Suprapubic skin (tissue), 4 donors: Measurements from ENCODE around the gene SMARCE1. TPM values are rescaled to one million over a fixed set of nuclear protein-coding genes. Genes with fewer than 3 reads are reported as not detected.
A peak's percentile ranks its signal among the peaks of the same experiment; 100 is the strongest.

Source experiments
- DNase-seq, 2 donors: peaks; one replicate each; pipeline ENCODE4 v3.0.0-alpha.2; 2019; ENCODE audit warnings: low spot score in 2 of 2
- H3K27ac ChIP-seq: fragments of 200-600 bp; sonication (generic); one replicate; pipeline ENCODE4 v1.5.1; 2019
- H3K27me3 ChIP-seq: fragments of 200-600 bp; sonication (generic); one replicate; pipeline ENCODE4 v1.5.1; 2019
- H3K36me3 ChIP-seq: fragments of 200-600 bp; sonication (generic); one replicate; pipeline ENCODE4 v1.5.1; 2019
- H3K4me1 ChIP-seq: fragments of 200-600 bp; sonication (generic); one replicate; pipeline ENCODE4 v1.5.1; 2019
- H3K4me3 ChIP-seq: fragments of 200-600 bp; sonication (generic); one replicate; pipeline ENCODE4 v1.5.1; 2019; ENCODE audit warnings: mild to moderate bottlenecking
- H3K9me3 ChIP-seq: fragments of 200-600 bp; sonication (generic); one replicate; pipeline ENCODE4 v1.5.1; 2019
- CTCF ChIP-seq, 2 donors: fragments of 200-600 bp in 1 of 2; fragments of 450-650 bp in 1 of 2; sonication (generic) in 1 of 2; IDR thresholded peaks; one replicate each; pipeline ENCODE4 v1.5.1; 2016 to 2019; ENCODE audit warnings: antibody characterized with exemption in 2 of 2, mild to moderate bottlenecking in 1 of 2, moderate library complexity in 1 of 2
- EP300 ChIP-seq: sonication (generic); formaldehyde crosslinking; IDR thresholded peaks from one replicate; pipeline ENCODE4 v1.6.1; 2017; ENCODE audit warnings: antibody characterized with exemption
- POLR2A ChIP-seq, 2 donors: fragments of 450-650 bp; IDR thresholded peaks; one replicate each; pipeline ENCODE4 v1.6.1; 2017; ENCODE audit warnings: antibody characterized with exemption in 2 of 2, mild to moderate bottlenecking in 2 of 2, moderate library complexity in 2 of 2
- POLR2AphosphoS5 ChIP-seq, 3 donors: sonication (generic); formaldehyde crosslinking; IDR thresholded peaks; one replicate each; pipeline ENCODE4 v1.6.1; 2017; ENCODE audit warnings: antibody characterized with exemption in 3 of 3
- WGBS: methylation state at CpG from one replicate; pipeline ENCODE4 v1.1.5; 2018; 5-methylcytosine and 5-hydroxymethylcytosine counted together
- total RNA-seq, 4 donors: library from RNA; depleted of rRNA; stranded (reverse); fragments of >200 nt; gene quantifications; one replicate each; pipeline ENCODE4 v1.1.0, GENCODE V29; 2016

SMARCE1 gene
- total RNA-seq, 4 donors from 2014 or later = 65.5 to 104 (median 75.9) TPM

GRCh38 chr17:40659911-40660310, 12.3 kb upstream of the SMARCE1 start:
- Histone ChIP-seq H3K27me3 (no peaks in the 10 kb centered on the region), H3K36me3 (no peaks in the 10 kb centered on the region), H3K27ac (no peak overlapping the region), H3K9me3 (no peaks in the 10 kb centered on the region), H3K4me3 (no peak overlapping the region), H3K4me1 (peaks cover 2% of the 10 kb centered on the region)
- TF ChIP-seq POLR2A (IDR thresholded peaks at IDR 0.05) (no peak), EP300 (no peak), POLR2AphosphoS5 (IDR thresholded peaks at IDR 0.05) (no peak), CTCF (IDR thresholded peaks at IDR 0.05) (no peak)
- WGBS = 78% methylated on average over 7 of the region's 7 CpGs
- DNase-seq = no peak

DNA sequence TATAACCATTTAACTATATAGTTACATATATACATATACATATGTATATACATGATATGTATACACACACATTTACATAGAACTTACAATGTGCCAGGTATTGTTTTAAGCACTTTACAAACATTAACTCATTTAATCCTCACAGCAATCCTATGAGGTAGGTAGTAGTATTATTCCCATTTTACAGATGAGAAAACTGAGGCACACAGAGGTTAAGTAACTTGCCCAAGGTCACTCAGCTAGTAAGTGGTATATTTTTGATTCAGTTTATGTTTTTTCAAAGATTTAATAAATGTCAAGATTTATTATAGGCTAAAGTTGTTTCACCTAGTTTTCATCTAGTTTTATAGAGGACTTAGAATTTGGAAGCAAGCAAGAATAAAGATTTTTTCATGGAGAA, 10.8 kb upstream of the SMARCE1 start:
- DNase-seq = no peak
- no peak overlapping the region for H3K27ac ChIP-seq
- no peaks in the 10 kb centered on the region for H3K9me3 ChIP-seq
- no peaks in the 10 kb centered on the region for H3K36me3 ChIP-seq
- TF ChIP-seq POLR2A (IDR thresholded peaks at IDR 0.05) = no peak
- H3K4me3 ChIP-seq = no peak overlapping the region
- no peaks in the 10 kb centered on the region for H3K27me3 ChIP-seq
- H3K4me1 ChIP-seq = no peaks in the 10 kb centered on the region

- Histone ChIP-seq H3K27me3 (no peaks in the 10 kb centered on the region), H3K4me1 (peaks cover 11% of the 10 kb centered on the region), H3K27ac (no peak overlapping the region), H3K36me3 (no peaks in the 10 kb centered on the region), H3K4me3 (no peak overlapping the region), H3K9me3 (no peaks in the 10 kb centered on the region)
- 75% methylated on average over 5 of the region's 5 CpGs for WGBS
- TF ChIP-seq EP300 = no peak
- TF ChIP-seq POLR2A (IDR thresholded peaks at IDR 0.05) = no peak
- TF ChIP-seq CTCF (IDR thresholded peaks at IDR 0.05) = no peak
- no peak for TF ChIP-seq POLR2AphosphoS5 (IDR thresholded peaks at IDR 0.05)
- no peak for DNase-seq
These were observed 4.3 kb upstream of the SMARCE1 start for GRCh38 chr17:40651939-40652338.

DNA sequence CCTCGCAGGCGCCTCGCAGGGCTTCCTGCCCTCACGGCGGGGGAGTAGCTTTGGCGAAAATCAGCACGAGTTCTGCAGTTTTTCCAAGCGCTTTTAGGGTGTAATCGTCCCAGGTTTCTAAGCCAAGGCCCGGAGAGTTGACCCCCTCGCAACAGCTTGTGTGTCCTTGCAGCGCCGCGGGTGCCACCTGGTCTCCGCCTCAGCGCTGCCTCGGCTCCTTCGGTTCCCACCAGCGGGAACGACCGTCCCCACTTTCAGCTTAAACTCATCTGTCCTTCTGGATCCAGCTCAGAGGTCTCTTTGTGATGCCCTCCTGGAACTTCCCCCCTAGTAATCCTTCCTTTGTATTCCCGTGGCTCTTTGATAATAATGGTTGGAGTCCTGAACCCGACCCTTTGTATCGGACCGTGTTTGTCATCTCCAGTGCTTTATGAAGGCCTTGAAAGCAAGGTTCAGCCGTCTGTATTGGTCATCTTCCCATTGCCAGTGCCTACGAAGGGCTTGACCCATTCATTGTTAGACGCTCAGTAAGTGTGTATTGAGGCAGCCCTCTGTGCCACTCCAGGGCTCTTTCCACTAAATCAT, 858 bp upstream of the SMARCE1 start:
- Histone ChIP-seq H3K4me1 (peaks cover 43% of the 10 kb centered on the region), H3K36me3 (peaks cover 11% of the 10 kb centered on the region), H3K4me3 (peak overlapping the region; percentile 67), H3K27ac (peak overlapping the region; percentile 99), H3K9me3 (no peaks in the 10 kb centered on the region), H3K27me3 (no peaks in the 10 kb centered on the region)
- 4% methylated on average over 28 of the region's 28 CpGs for WGBS
- DNase-seq = peak in 1 of 2 donors; percentile 67
- TF ChIP-seq EP300 (no peak), POLR2AphosphoS5 (IDR thresholded peaks at IDR 0.05) (no peak), POLR2A (IDR thresholded peaks at IDR 0.05) (no peak), CTCF (IDR thresholded peaks at IDR 0.05) (no peak)

DNA sequence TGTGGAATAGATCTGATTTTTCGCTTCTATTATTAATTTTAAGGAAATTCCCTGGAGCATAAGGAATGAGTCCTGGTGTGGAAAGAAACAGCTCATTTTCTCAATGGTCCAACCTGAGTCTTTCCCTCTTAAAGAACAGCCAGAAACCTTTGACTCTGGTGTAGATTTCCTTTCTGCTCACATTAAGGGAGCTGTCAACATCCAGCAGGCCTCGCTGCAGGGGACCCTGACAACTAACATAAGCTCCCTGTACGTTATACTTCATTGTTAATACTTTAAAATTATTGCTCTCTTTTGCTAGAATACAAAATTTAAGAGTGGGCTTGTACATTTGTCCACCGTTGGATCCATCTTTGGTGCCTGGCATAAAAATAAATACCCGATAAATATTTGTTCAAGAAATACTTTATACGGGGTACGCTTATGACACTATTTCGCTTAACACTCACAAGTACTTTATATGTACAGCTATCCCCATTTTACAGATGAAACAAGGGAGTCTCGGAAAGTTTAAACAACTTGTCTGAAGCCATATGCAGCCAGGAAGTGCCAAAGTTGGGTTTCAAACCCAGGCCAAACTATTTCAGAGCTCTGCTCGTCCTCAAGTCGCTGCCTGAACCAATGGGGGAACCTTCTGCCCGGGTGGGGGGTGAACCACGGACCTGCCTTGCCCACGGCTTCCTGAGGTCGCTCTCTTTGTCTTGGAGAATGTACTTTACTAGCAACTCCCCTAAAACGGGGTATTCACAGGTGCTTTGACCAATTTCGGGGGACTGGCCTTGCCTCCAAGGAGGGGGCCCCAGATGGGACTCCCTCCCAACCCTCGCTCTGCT, 611 bp downstream of the SMARCE1 start:
- 9% methylated on average over 18 of the region's 18 CpGs for WGBS
- DNase-seq = peak in 1 of 2 donors; percentile 64
- no peaks in the 10 kb centered on the region for H3K27me3 ChIP-seq
- H3K4me3 ChIP-seq = peak overlapping the region; percentile 67
- peaks cover 19% of the 10 kb centered on the region for H3K36me3 ChIP-seq
- TF ChIP-seq POLR2A (IDR thresholded peaks at IDR 0.05) = no peak
- TF ChIP-seq POLR2AphosphoS5 (IDR thresholded peaks at IDR 0.05) = no peak
- TF ChIP-seq CTCF (IDR thresholded peaks at IDR 0.05) = no peak
- no peak for TF ChIP-seq EP300
- no peaks in the 10 kb centered on the region for H3K9me3 ChIP-seq
- peaks cover 45% of the 10 kb centered on the region for H3K4me1 ChIP-seq
- peak overlapping the region; percentile 99 for H3K27ac ChIP-seq
